ENCODE measurements around the gene IL1RAPL1. TPM values are rescaled to one million over a fixed set of nuclear protein-coding genes. Genes with fewer than 3 reads are reported as not detected.

IL1RAPL1 gene
- total RNA-seq, 1 experiment from 2014 or later = 0.10 TPM

- DNase-seq = peak; percentile 2
Measured at GRCh38 chrX:29617276-29617675, 1030.0 kb downstream of the IL1RAPL1 start.

GRCh38 chrX:29617725-29618124 lies 1030.5 kb downstream of the IL1RAPL1 start:
- no peak for DNase-seq
- no peaks in the 10 kb centered on the region for H3K36me3 ChIP-seq
- H3K9me3 ChIP-seq = no peaks in the 10 kb centered on the region
- no peaks in the 10 kb centered on the region for H3K27me3 ChIP-seq
- no peak overlapping the region for H3K4me3 ChIP-seq

More at GRCh38 chrX:29617276-29617675, 1030.0 kb downstream of the IL1RAPL1 start:
- H3K4me3 ChIP-seq = no peak overlapping the region
- no peaks in the 10 kb centered on the region for H3K9me3 ChIP-seq
- no peaks in the 10 kb centered on the region for H3K36me3 ChIP-seq
- no peaks in the 10 kb centered on the region for H3K27me3 ChIP-seq

GRCh38 chrX:29627833-29628232 lies 1040.6 kb downstream of the IL1RAPL1 start:
- no peaks in the 10 kb centered on the region for H3K9me3 ChIP-seq
- H3K27me3 ChIP-seq = no peaks in the 10 kb centered on the region
- DNase-seq = no peak
- no peaks in the 10 kb centered on the region for H3K36me3 ChIP-seq
- no peak overlapping the region for H3K4me3 ChIP-seq

DNA sequence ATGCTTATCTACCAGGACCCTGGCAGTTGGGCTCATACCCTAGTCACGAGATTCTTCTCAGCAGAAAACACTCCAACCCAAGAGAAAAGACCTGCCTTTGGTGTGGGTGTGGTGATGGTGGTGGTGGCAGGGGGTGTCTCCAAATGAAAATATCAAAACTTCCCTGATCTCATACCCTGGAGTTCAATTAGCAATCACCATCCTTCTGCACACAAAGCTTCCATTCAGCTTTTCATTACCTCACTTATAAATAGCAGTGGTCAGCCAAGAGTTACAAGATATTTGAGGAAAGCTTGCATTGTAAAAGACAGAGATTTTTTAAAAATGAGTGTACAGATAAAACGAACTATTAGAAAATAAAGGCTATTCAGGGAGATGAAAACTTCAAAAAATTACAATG lies 1047.3 kb downstream of the IL1RAPL1 start:
- Histone ChIP-seq H3K4me3 (no peak overlapping the region), H3K27me3 (no peaks in the 10 kb centered on the region), H3K9me3 (no peaks in the 10 kb centered on the region), H3K36me3 (no peaks in the 10 kb centered on the region)
- no peak for DNase-seq

- H3K4me3 ChIP-seq = no peak overlapping the region
- H3K9me3 ChIP-seq = no peaks in the 10 kb centered on the region
- DNase-seq = no peak
- H3K36me3 ChIP-seq = no peaks in the 10 kb centered on the region
- H3K27me3 ChIP-seq = no peaks in the 10 kb centered on the region
Measured at GRCh38 chrX:29636331-29636730, 1049.1 kb downstream of the IL1RAPL1 start.

DNA sequence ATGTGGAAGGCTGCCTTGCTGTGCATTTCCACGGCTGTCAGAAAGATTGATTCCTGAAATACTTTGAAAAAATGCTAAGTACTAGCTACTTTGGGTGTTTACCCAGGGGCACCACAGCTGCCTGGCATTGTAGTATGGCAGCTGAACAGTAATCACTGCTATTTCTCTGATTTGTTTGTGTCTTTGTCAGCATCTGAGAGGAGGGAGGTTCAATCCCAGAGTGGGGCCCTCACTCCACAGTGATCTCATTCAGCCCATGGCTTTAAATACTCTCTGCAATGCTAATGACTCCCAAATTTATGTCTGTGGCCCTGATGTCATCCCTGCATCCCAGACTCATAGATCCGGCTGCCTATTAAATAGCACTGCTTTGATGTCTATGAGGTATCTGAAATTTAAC lies 1052.9 kb downstream of the IL1RAPL1 start:
- H3K4me3 ChIP-seq = no peak overlapping the region
- DNase-seq = no peak
- H3K9me3 ChIP-seq = no peaks in the 10 kb centered on the region
- no peaks in the 10 kb centered on the region for H3K27me3 ChIP-seq
- no peaks in the 10 kb centered on the region for H3K36me3 ChIP-seq

- DNase-seq = no peak
- H3K36me3 ChIP-seq = no peaks in the 10 kb centered on the region
- H3K9me3 ChIP-seq = no peaks in the 10 kb centered on the region
- no peaks in the 10 kb centered on the region for H3K27me3 ChIP-seq
- H3K4me3 ChIP-seq = no peak overlapping the region
Measured at GRCh38 chrX:29641461-29641860, 1054.2 kb downstream of the IL1RAPL1 start.

GRCh38 chrX:29643181-29643580 lies 1055.9 kb downstream of the IL1RAPL1 start:
- H3K9me3 ChIP-seq = no peaks in the 10 kb centered on the region
- H3K4me3 ChIP-seq = no peak overlapping the region
- H3K36me3 ChIP-seq = no peaks in the 10 kb centered on the region
- no peak for DNase-seq
- H3K27me3 ChIP-seq = no peaks in the 10 kb centered on the region

DNA sequence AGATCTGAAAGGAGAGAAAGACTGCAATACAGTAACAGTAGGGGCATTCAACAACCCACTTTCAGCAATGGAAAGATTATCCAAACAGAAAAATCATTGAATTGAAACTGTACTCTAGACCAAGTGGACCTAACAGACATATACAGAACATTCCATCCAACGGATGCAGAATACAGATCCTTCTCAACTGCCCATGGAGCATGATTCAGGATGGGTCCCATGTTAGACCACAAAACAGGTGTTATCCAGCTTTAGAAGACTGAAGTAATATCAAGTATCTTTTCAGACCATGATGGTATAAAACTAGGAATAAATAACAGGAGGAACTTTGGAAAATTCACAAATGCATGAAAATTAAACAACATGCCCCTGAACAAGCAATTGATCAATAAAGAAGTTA lies 1060.9 kb downstream of the IL1RAPL1 start:
- Histone ChIP-seq H3K36me3 (no peaks in the 10 kb centered on the region), H3K4me3 (no peak overlapping the region), H3K9me3 (no peaks in the 10 kb centered on the region), H3K27me3 (no peaks in the 10 kb centered on the region)
- DNase-seq = no peak

DNA sequence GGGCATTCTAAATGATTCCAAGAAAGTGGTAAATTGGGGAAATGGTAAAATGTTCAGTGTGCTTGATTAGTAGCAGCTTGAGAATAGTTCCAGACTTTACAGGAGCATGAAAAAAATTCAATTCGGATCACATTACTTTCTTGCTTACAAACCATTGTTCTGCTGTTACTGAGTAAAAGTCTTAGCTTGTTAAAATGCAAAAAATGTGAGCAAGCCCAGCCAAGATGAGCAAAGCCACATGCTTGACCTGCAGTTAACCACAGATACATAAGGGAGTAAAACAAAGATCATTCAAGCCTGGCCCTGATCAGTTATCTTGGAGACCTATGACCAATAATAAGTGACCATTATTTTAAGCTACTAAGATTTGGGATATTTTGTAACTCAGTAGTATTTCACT lies 1065.2 kb downstream of the IL1RAPL1 start:
- no peaks in the 10 kb centered on the region for H3K27me3 ChIP-seq
- H3K9me3 ChIP-seq = no peaks in the 10 kb centered on the region
- H3K4me3 ChIP-seq = no peak overlapping the region
- H3K36me3 ChIP-seq = no peaks in the 10 kb centered on the region
- no peak for DNase-seq

GRCh38 chrX:29653721-29654120 lies 1066.5 kb downstream of the IL1RAPL1 start:
- no peak overlapping the region for H3K4me3 ChIP-seq
- no peak for DNase-seq
- no peaks in the 10 kb centered on the region for H3K27me3 ChIP-seq
- H3K9me3 ChIP-seq = no peaks in the 10 kb centered on the region
- no peaks in the 10 kb centered on the region for H3K36me3 ChIP-seq

DNA sequence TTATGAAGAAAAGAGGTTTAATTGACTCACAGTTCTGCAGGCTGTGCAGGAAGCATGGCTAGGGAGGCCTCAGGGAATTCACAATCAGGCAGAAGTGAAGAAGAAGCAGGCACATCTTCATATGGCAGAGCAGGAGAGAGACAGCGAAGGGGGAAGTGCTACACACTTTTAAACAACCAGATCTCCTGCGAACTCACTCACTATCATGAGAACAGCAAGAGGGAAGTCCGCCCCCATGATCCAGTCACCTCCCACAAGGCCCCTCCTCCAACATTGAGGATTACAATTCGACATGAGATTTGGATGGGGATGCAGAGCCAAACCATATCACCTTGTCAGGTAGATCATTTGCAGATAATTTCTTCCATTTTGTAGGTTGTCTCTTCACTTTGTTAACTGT lies 1072.7 kb downstream of the IL1RAPL1 start:
- Histone ChIP-seq H3K9me3 (no peaks in the 10 kb centered on the region; the same call in 1 of the 2 replicates), H3K36me3 (no peaks in the 10 kb centered on the region), H3K4me3 (no peak overlapping the region), H3K27me3 (no peaks in the 10 kb centered on the region)
- no peak for DNase-seq

DNA sequence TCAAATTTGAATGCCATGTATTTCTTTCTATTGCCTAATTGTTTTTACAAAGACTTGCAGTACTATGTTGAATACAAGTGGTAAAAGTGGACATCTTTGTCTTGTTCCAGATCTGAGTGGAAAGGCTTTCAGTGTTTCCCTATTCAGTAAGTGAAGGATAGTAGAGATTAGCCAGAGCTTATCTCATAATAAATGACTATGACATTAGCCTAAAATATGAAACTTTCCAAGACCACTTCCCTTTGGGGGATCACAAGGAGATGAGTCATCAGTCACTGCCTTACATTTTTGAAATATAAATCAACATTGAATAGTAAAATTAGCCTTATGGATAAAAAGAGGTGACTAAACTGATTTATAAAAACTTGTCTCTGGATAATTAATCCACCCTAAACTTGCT lies 1074.0 kb downstream of the IL1RAPL1 start:
- DNase-seq = no peak

DNA sequence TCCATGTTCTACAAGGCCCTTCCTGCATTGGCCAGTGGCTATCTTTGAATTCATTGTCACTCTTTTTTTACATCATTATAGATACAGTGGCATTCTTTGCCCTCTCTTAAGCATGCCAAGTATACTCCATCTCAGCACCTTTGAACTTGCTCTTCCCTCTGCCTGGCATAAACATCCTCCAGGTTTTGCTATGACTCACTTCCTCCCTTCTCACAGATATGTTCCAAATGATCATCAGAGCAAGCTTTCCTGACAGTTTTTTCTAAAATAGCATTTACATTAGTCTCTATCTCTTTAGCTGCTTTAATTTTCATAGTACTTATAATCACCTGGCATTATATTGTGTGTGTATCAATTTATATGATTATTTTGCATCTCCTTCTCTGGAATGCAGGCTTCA lies 1074.9 kb downstream of the IL1RAPL1 start:
- peak; percentile 46 for DNase-seq
- H3K4me3 ChIP-seq = no peak overlapping the region
- H3K27me3 ChIP-seq = no peaks in the 10 kb centered on the region
- no peaks in the 10 kb centered on the region for H3K36me3 ChIP-seq
- peaks cover 2% of the 10 kb centered on the region; the same call in 1 of the 2 replicates for H3K9me3 ChIP-seq

More for the DNA sequence above, 1074.0 kb downstream of the IL1RAPL1 start:
- Histone ChIP-seq H3K4me3 (no peak overlapping the region), H3K36me3 (no peaks in the 10 kb centered on the region), H3K9me3 (peaks cover 2% of the 10 kb centered on the region; the same call in 1 of the 2 replicates), H3K27me3 (no peaks in the 10 kb centered on the region)

- DNase-seq = peak; percentile 76
- Histone ChIP-seq H3K9me3 (peaks cover 2% of the 10 kb centered on the region; the same call in 1 of the 2 replicates), H3K27me3 (no peaks in the 10 kb centered on the region), H3K4me3 (no peak overlapping the region), H3K36me3 (no peaks in the 10 kb centered on the region)
Measured at GRCh38 chrX:29662759-29663503, 1075.7 kb downstream of the IL1RAPL1 start.

DNA sequence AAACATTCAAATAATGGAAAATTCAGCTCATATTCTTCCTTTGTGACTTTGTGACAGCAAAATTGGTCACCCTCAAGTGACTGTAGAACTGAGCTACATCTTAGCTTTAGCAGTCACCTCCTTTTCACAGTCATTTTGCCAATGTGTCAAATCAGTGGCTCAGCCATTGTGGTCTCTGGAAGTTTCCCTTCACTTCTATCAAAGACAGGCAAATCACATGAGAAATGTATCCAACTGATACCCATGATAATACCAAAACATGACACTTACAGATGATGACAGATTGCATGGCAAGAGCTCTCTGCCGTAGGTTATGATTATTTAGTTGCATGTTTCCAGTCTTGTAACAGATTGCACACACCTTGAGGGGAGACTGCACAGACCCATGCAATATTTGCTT lies 1078.3 kb downstream of the IL1RAPL1 start:
- Histone ChIP-seq H3K4me3 (no peak overlapping the region), H3K36me3 (no peaks in the 10 kb centered on the region), H3K9me3 (peaks cover 2% of the 10 kb centered on the region; the same call in 1 of the 2 replicates), H3K27me3 (no peaks in the 10 kb centered on the region)
- DNase-seq = no peak

DNA sequence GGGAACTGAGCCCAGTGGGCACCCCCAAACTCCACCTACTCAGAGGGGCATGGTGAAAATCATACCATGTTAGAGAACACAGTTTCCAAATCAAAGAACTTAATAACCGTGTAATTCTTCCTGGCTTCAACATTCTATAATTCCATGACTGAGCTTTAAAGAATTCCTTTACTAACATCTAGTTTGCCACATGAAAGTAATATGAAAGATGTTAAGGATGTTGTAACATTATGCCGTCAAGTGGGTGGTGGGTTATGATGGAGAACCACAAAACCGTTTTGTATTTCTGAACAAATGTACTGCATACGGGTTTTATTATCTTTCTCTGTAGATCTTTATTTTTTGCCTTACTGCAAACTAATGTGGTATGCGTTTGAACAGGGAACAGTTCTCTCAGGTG lies 1079.1 kb downstream of the IL1RAPL1 start:
- Histone ChIP-seq H3K36me3 (no peaks in the 10 kb centered on the region), H3K9me3 (peaks cover 2% of the 10 kb centered on the region; the same call in 1 of the 2 replicates), H3K4me3 (no peak overlapping the region), H3K27me3 (no peaks in the 10 kb centered on the region)
- no peak for DNase-seq

DNA sequence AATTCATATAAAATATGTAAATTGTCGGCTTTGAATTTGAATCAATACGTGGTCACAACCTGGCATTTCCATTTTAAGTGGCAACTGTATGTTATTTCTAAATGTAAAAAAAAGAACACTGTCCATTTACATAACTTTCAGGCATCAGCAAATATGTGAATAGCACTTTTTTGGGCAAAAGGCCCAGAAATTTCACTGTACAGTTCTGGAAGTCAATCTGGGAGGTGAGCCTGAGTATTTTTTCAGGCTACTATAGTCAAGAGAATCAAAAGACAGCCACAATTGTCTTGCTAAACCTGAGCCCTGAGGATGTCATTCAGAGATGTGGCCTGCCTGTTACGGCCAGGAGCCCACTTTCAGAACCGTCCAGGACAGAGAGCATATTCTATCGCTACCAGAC lies 1084.2 kb downstream of the IL1RAPL1 start:
- H3K9me3 ChIP-seq = no peaks in the 10 kb centered on the region
- H3K36me3 ChIP-seq = no peaks in the 10 kb centered on the region
- H3K27me3 ChIP-seq = no peaks in the 10 kb centered on the region
- no peak for DNase-seq
- no peak overlapping the region for H3K4me3 ChIP-seq

All from MG63 (cell line).